K562 (cell line): ENCODE measurements around the gene UTS2R. TPM values are rescaled to one million over a fixed set of nuclear protein-coding genes. Genes with fewer than 3 reads are reported as not detected.

ENCODE experiments used
- CBFB ChIP-seq: sonication (generic); formaldehyde crosslinking; IDR thresholded peaks from 2 replicates; pipeline ENCODE4 v1.4.0; 2020; ENCODE audit warnings: mild to moderate bottlenecking, missing genetic modification reagents
- GATA2 ChIP-seq: sonication (generic); formaldehyde crosslinking; IDR thresholded peaks from 2 replicates; pipeline ENCODE4 v1.4.0; 2020; ENCODE audit warnings: mild to moderate bottlenecking, missing genetic modification reagents
- HNRNPH1 ChIP-seq: fragments of 200-400 bp; formaldehyde crosslinking; optimal IDR thresholded peaks from 2 replicates; pipeline ENCODE3; 2017; ENCODE audit warnings: low read depth, mild to moderate bottlenecking, low read length, moderate library complexity
- KAT7 ChIP-seq: sonication (generic); formaldehyde crosslinking; IDR thresholded peaks from 2 replicates; pipeline ENCODE4 v1.8.0; 2022; ENCODE audit warnings: missing genetic modification reagents, mild to moderate bottlenecking, borderline replicate concordance
- KDM1A ChIP-seq, 2 experiments: fragments of 450-650 bp; IDR thresholded peaks; 2 replicates each; pipeline ENCODE4 v1.6.1; 2016; ENCODE audit warnings: mild to moderate bottlenecking in 2 of 2
- NEUROD1 ChIP-seq: fragments of 150-350 bp; IDR thresholded peaks from 2 replicates; pipeline ENCODE4 v1.6.1; 2014; ENCODE audit warnings: borderline replicate concordance, low read length, low read depth; ENCODE audit not compliant: partially characterized antibody
- NFRKB ChIP-seq: fragments of 450-650 bp; IDR thresholded peaks from 2 replicates; pipeline ENCODE4 v1.6.1; 2016; ENCODE audit warnings: low read depth
- RFX5 ChIP-seq: IDR thresholded peaks from 2 replicates; pipeline ENCODE4 v1.6.1; 2011; ENCODE audit warnings: low read depth, mild to moderate bottlenecking, improper control_type of control experiment, low read length
- SMAD4 ChIP-seq: fragments of 250-450 bp; sonication (Bioruptor Pico); conservative IDR thresholded peaks from 2 replicates; pipeline ENCODE4 v1.8.0; 2021; ENCODE audit warnings: inconsistent platforms, mild to moderate bottlenecking, moderate library complexity
- SRSF1 ChIP-seq: fragments of 200-400 bp; formaldehyde crosslinking; IDR thresholded peaks from 2 replicates; pipeline ENCODE4 v1.6.1; 2017; ENCODE audit warnings: mild to moderate bottlenecking, low read depth, low read length, moderate library complexity
- SRSF3 ChIP-seq: fragments of 200-400 bp; formaldehyde crosslinking; IDR thresholded peaks from 2 replicates; pipeline ENCODE4 v1.6.1; 2016; ENCODE audit warnings: mild to moderate bottlenecking, low read length, moderate library complexity; ENCODE audit not compliant: insufficient read depth
- TCF7L2 ChIP-seq: fragments of 150-350 bp; IDR thresholded peaks from 2 replicates; pipeline ENCODE4 v1.6.1; 2016; ENCODE audit warnings: low read depth, mild to moderate bottlenecking, low read length, moderate library complexity
- ZEB2 ChIP-seq: fragments of 450-650 bp; IDR thresholded peaks from 2 replicates; pipeline ENCODE4 v1.6.1; 2016
- ZFX ChIP-seq: sonication (generic); formaldehyde crosslinking; IDR thresholded peaks from 2 replicates; pipeline ENCODE4 v1.8.0; 2022; ENCODE audit warnings: mild to moderate bottlenecking, missing genetic modification reagents, moderate library complexity
- ZKSCAN3 ChIP-seq: fragments of 250-450 bp; sonication (Bioruptor Pico); IDR thresholded peaks from 2 replicates; pipeline ENCODE4 v1.4.0; 2020
- ZNF217 ChIP-seq: sonication (generic); formaldehyde crosslinking; IDR thresholded peaks from 2 replicates; pipeline ENCODE4 v1.8.0; 2022; ENCODE audit warnings: mild to moderate bottlenecking, missing genetic modification reagents
- ZNF282 ChIP-seq: sonication (generic); formaldehyde crosslinking; IDR thresholded peaks from 2 replicates; pipeline ENCODE4 v1.8.1; 2023; ENCODE audit warnings: missing genetic modification reagents
- ZNF780A ChIP-seq: fragments of 250-450 bp; sonication (Bioruptor Pico); IDR thresholded peaks from 2 replicates; pipeline ENCODE4 v1.5.0; 2021; ENCODE audit warnings: mild to moderate bottlenecking
- polyA plus RNA-seq, 8 experiments: library from polyadenylated mRNA; depleted of rRNA in 4 of 8; stranded (reverse) in 5 of 8; unstranded in 3 of 8; fragments of >200 nt; fragmentation: Nextera tagmentation in 2 of 8; fragmentation: Illumina TruSeq in 1 of 8; extraction: Ambion mirVana in 2 of 8; extraction: Trizol in 1 of 8; gene quantifications; 2 replicates each; pipeline versions ENCODE4 v1.2.1 to v1.2.3, GENCODE V29; 2011 to 2014; ENCODE audit warnings: inconsistent platforms in 1 of 8, missing spikeins in 1 of 8
- total RNA-seq, 7 experiments: library from RNA; depleted of rRNA in 6 of 7; stranded (reverse); fragments of >200 nt in 6 of 7; fragmentation: Illumina TruSeq in 2 of 7; extraction: Trizol in 2 of 7; gene quantifications; 2 replicates each; pipeline versions ENCODE4 v1.2.1 to v1.2.3, GENCODE V29; 2011 to 2021; ENCODE audit warnings: low replicate concordance in 1 of 7
- TF ChIP-seq, protein P1 (sequence below): fragments of 250-450 bp; sonication (Bioruptor Pico); IDR thresholded peaks from 2 replicates; pipeline ENCODE4 v1.5.1; 2021; ENCODE audit warnings: mild to moderate bottlenecking
- TF ChIP-seq, protein P2 (sequence below), 2 experiments: fragments of 450-650 bp in 1 of 2; sonication (generic) in 1 of 2; formaldehyde crosslinking in 1 of 2; IDR thresholded peaks in 1 of 2; conservative IDR thresholded peaks in 1 of 2; 2 replicates each; pipeline versions ENCODE4 v1.6.1 to v1.8.1; 2016 to 2023; ENCODE audit warnings: mild to moderate bottlenecking in 2 of 2, moderate library complexity in 2 of 2, inconsistent platforms in 1 of 2, missing genetic modification reagents in 1 of 2
- TF ChIP-seq, protein P3 (sequence below): fragments of 250-450 bp; sonication (Bioruptor Pico); IDR thresholded peaks from 2 replicates; pipeline ENCODE4 v1.8.0; 2022; ENCODE audit warnings: moderate library complexity, mild to moderate bottlenecking, inconsistent platforms
- TF ChIP-seq, protein P4 (sequence below): sonication (generic); formaldehyde crosslinking; IDR thresholded peaks from 2 replicates; pipeline ENCODE4 v1.9.0; 2022; ENCODE audit warnings: mild to moderate bottlenecking, missing genetic modification reagents

UTS2R gene
- total and polyA plus RNA-seq, 9 of the 15 experiments (the other 6 are each of a cell fraction or from before 2014, with no cell fraction given): 0.22 TPM; not detected in 8

DNA sequence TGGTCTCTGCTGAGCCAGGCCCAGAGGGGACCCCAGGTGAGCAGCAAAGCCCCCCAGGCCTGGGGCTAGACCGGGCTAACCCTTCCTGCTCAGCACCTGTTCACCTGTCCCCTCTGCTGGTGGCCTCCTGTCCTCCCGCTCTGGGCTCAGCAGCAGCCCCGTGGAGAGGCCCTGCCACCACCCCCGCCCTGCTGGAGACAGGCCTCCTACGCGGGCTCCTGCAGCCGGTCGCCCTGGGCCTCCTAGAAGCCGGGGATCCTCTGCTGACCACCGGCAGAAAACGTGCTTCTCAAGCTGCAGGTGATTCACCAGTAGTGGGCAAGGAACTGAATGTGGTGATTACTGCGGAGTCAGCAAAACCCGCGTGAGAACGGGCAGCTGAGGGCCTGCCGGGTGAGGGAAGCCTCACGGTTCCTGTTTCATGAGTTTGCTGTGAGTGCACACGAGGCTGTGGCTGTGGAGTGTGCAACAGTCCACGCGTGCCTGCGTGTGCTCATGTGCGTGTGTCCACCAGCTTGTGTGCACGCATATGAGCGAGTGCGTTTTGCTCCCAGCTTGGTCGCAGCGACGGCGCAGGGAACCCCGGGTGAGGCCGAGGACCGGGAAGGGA is 38.8 kb upstream of the UTS2R start (continued):
- 0 out of 2 replicates have a peak, but pooled peaks have one; percentile 11 for TF ChIP-seq GATA2
- TF ChIP-seq, protein P1, sequence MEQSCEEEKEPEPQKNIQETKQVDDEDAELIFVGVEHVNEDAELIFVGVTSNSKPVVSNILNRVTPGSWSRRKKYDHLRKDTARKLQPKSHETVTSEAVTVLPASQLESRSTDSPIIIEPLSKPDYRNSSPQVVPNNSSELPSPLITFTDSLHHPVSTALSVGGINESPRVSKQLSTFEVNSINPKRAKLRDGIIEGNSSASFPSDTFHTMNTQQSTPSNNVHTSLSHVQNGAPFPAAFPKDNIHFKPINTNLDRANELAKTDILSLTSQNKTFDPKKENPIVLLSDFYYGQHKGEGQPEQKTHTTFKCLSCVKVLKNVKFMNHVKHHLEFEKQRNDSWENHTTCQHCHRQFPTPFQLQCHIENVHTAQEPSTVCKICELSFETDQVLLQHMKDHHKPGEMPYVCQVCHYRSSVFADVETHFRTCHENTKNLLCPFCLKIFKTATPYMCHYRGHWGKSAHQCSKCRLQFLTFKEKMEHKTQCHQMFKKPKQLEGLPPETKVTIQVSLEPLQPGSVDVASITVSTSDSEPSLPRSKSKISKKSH (CRISPR knock-in tag): no peak
- TF ChIP-seq SMAD4 (CRISPR knock-in tag): no peak
- TF ChIP-seq KAT7 (CRISPR knock-in tag): no peak
- 0 out of 2 replicates have a peak, but pooled peaks have one; percentile 37 for TF ChIP-seq NFRKB
- TF ChIP-seq ZFX (CRISPR knock-in tag): peak; percentile 72
- TF ChIP-seq KDM1A (IDR thresholded peaks at IDR 0.05): peak in 1 of 2 experiments; percentile 86; a peak in 2 of 4 replicates
- TF ChIP-seq ZEB2: no peak
- peak; percentile 52; the same call in 1 of the 2 replicates for TF ChIP-seq CBFB
- TF ChIP-seq RFX5: no peak
- TF ChIP-seq, protein P2, sequence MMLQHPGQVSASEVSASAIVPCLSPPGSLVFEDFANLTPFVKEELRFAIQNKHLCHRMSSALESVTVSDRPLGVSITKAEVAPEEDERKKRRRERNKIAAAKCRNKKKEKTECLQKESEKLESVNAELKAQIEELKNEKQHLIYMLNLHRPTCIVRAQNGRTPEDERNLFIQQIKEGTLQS (IDR thresholded peaks at IDR 0.05): no peak
- TF ChIP-seq, protein P2 (CRISPR knock-in tag; conservative IDR thresholded peaks at IDR 0.05): no peak
- TF ChIP-seq, protein P3, sequence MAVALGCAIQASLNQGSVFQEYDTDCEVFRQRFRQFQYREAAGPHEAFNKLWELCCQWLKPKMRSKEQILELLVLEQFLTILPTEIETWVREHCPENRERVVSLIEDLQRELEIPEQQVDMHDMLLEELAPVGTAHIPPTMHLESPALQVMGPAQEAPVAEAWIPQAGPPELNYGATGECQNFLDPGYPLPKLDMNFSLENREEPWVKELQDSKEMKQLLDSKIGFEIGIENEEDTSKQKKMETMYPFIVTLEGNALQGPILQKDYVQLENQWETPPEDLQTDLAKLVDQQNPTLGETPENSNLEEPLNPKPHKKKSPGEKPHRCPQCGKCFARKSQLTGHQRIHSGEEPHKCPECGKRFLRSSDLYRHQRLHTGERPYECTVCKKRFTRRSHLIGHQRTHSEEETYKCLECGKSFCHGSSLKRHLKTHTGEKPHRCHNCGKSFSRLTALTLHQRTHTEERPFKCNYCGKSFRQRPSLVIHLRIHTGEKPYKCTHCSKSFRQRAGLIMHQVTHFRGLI: no peak
- TF ChIP-seq HNRNPH1: no peak
- no peak for TF ChIP-seq ZNF217 (CRISPR knock-in tag)
- TF ChIP-seq, protein P4, sequence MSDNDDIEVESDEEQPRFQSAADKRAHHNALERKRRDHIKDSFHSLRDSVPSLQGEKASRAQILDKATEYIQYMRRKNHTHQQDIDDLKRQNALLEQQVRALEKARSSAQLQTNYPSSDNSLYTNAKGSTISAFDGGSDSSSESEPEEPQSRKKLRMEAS (CRISPR knock-in tag): peak; percentile 58; the same call in 1 of the 2 replicates
- TF ChIP-seq SRSF1: no peak
- no peak for TF ChIP-seq NEUROD1
- no peak for TF ChIP-seq TCF7L2
- TF ChIP-seq ZNF780A (CRISPR knock-in tag): no peak
- TF ChIP-seq ZNF282 (CRISPR knock-in tag): peak; percentile 29; the same call in 1 of the 2 replicates
- TF ChIP-seq ZKSCAN3 (CRISPR knock-in tag): no peak
- no peak for TF ChIP-seq SRSF3
